ENCODE results near the gene LGALS7. TPM values are rescaled to one million over a fixed set of nuclear protein-coding genes. Genes with fewer than 3 reads are reported as not detected.

The LGALS7 gene
- total and polyA plus RNA-seq, 2 experiments from 2014 or later, result not detected

DNA sequence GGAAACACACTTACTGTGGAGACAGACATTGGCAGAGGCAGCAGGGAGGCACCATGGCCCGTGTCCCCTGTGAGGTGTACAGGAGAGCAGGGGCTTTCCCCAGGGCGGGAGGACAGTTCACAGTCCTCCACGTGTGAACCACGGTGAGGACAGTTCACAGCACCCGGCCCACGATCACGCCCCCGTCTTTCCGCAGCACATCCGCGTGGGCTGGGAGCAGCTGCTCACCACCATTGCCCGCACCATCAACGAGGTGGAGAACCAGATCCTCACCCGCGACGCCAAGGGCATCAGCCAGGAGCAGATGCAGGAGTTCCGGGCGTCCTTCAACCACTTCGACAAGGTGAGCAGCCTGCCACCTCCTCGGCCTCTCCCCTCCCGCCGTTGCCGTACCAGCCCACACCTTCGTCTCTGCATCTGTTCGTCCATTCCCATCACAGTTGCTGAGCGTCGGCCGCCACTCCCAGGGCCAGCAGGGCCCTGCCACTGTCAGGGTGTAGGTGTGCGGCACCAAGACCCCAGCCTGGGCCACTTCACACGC, 46.5 kb downstream of the LGALS7 start:
- no peak overlapping the region for H2AFZ ChIP-seq
- TF ChIP-seq EZH2phosphoT487 (IDR thresholded peaks at IDR 0.05; ENCODE audit: insufficient read depth, low read depth) (no peak), EZH2 (IDR thresholded peaks at IDR 0.05; ENCODE audit: insufficient read depth, poor library complexity, severe bottlenecking) (no peak)
- H3K4me1 ChIP-seq (ENCODE audit: insufficient read depth), result no peaks in the 10 kb centered on the region
- no peak overlapping the region for H3K4me3 ChIP-seq
- no peaks in the 10 kb centered on the region for H3K9me2 ChIP-seq (ENCODE audit: insufficient read depth)
- no peaks in the 10 kb centered on the region for H4K20me1 ChIP-seq (ENCODE audit: insufficient read depth)
- peaks cover 29% of the 10 kb centered on the region; the same call in 1 of the 2 replicates for H3K79me2 ChIP-seq (ENCODE audit: insufficient read depth)
- H3K27ac ChIP-seq, result no peak overlapping the region
- no peaks in the 10 kb centered on the region for H3K27me3 ChIP-seq (replicated peaks; ENCODE audit: insufficient read depth)
- H3K9me3 ChIP-seq (ENCODE audit: low read depth), result no peaks in the 10 kb centered on the region
- no peak overlapping the region for H3K4me2 ChIP-seq (ENCODE audit: unreplicated experiment)
- H3F3A ChIP-seq (ENCODE audit: insufficient read depth), result peaks cover 16% of the 10 kb centered on the region
- DNase-seq, result no peak
- H3K9ac ChIP-seq, result no peak overlapping the region
- 81% methylated on average over 30 of the region's 30 CpGs for WGBS, 2 experiments (ENCODE audit: low coverage in 1 of 2, low lambda C conversion rate in 2 of 2, missing lambda C conversion rate in 2 of 2)
- peaks cover 51% of the 10 kb centered on the region for H3K36me3 ChIP-seq (ENCODE audit: low read depth)
- in situ Hi-C loops (cut with MboI), result no loop called here

DNA sequence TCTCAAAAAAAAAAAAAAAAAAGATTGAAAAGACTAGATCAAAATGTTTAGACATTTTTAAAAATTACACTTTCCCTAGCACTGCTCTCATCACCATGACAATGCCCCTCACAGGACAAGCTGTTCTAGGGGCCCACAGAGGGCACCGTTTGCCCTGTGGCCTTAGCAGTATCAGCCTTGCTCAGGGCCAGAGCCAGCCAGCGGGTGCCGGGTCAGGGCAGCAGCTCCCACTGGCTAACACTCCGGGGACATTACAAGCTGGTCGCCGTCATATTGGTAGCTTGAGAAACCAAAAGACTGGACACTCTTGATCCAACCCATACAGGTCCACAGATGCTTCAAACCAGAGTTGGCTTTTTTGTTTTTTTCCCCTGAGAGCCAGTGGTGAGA, 47.0 kb downstream of the LGALS7 start:
- Histone ChIP-seq H3K79me2 (ENCODE audit: insufficient read depth) (peaks cover 30% of the 10 kb centered on the region), H3K4me3 (no peak overlapping the region), H3K9ac (no peak overlapping the region), H3K9me3 (ENCODE audit: low read depth) (no peaks in the 10 kb centered on the region), H3K36me3 (ENCODE audit: low read depth) (peaks cover 51% of the 10 kb centered on the region), H3F3A (ENCODE audit: insufficient read depth) (peaks cover 10% of the 10 kb centered on the region), H3K4me1 (ENCODE audit: insufficient read depth) (no peaks in the 10 kb centered on the region), H2AFZ (no peak overlapping the region), H3K27ac (no peak overlapping the region), H3K27me3 (replicated peaks; ENCODE audit: insufficient read depth) (no peaks in the 10 kb centered on the region), H3K4me2 (ENCODE audit: unreplicated experiment) (no peak overlapping the region), H3K9me2 (ENCODE audit: insufficient read depth) (no peaks in the 10 kb centered on the region), H4K20me1 (ENCODE audit: insufficient read depth) (no peaks in the 10 kb centered on the region)
- DNase-seq, result no peak
- TF ChIP-seq EZH2phosphoT487 (IDR thresholded peaks at IDR 0.05; ENCODE audit: insufficient read depth, low read depth), result no peak
- no peak for TF ChIP-seq EZH2 (IDR thresholded peaks at IDR 0.05; ENCODE audit: insufficient read depth, poor library complexity, severe bottlenecking)
- in situ Hi-C loops (cut with MboI), result no loop called here
- WGBS, 2 experiments (ENCODE audit: low coverage in 1 of 2, low lambda C conversion rate in 2 of 2, missing lambda C conversion rate in 2 of 2), result 96 to 99% methylated on average over 6 of the region's 6 CpGs

DNA sequence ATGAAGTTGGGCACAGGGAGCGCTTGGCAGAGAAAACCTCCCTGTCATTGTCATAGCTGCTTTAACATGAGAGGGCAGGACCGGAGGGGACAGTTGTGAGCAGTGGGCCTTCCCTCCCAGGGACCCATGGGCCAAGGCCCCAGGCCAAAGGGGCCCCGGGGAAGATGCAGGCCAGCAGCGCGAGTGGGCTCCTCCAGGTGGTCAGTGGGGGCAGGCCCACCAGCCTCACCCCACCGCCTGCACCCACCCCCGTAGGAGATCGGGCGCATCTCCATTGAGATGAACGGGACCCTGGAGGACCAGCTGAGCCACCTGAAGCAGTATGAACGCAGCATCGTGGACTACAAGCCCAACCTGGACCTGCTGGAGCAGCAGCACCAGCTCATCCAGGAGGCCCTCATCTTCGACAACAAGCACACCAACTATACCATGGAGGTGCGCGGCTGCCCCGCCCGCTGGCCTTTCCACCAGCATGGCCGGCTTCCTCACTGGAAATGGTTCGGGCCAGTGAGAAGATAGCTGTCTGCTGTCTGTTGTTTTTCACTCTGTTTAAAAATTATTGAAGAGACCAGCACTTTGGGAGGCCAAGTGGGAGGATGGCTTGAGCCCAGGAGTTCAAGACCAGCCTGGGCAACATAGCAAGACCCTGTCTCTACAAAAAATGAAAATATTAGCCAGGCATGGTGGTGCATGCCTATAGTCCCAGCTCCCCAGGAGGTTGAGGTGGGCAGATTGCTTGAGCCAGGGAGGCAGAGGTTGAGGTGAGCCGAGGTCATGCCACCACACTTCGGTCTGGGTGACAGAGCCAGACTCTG, 47.6 kb downstream of the LGALS7 start:
- no peaks in the 10 kb centered on the region for H3K27me3 ChIP-seq (replicated peaks; ENCODE audit: insufficient read depth)
- H3K79me2 ChIP-seq (ENCODE audit: insufficient read depth), result peaks cover 36% of the 10 kb centered on the region
- no peak overlapping the region for H2AFZ ChIP-seq
- no peak overlapping the region for H3K4me3 ChIP-seq
- H3K4me1 ChIP-seq (ENCODE audit: insufficient read depth), result no peaks in the 10 kb centered on the region
- DNase-seq, result no peak
- in situ Hi-C loops (cut with MboI), result no loop called here
- no peaks in the 10 kb centered on the region for H3K9me2 ChIP-seq (ENCODE audit: insufficient read depth)
- peaks cover 6% of the 10 kb centered on the region; the same call in 1 of the 2 replicates for H3F3A ChIP-seq (ENCODE audit: insufficient read depth)
- WGBS, 2 experiments (ENCODE audit: low coverage in 1 of 2, low lambda C conversion rate in 2 of 2, missing lambda C conversion rate in 2 of 2), result 92 to 94% methylated on average over 19 to 21 of the region's 21 CpGs
- H3K4me2 ChIP-seq (ENCODE audit: unreplicated experiment), result no peak overlapping the region
- no peaks in the 10 kb centered on the region for H3K9me3 ChIP-seq (ENCODE audit: low read depth)
- H3K36me3 ChIP-seq (ENCODE audit: low read depth), result peaks cover 54% of the 10 kb centered on the region
- no peak overlapping the region for H3K9ac ChIP-seq
- TF ChIP-seq EZH2 (IDR thresholded peaks at IDR 0.05; ENCODE audit: insufficient read depth, poor library complexity, severe bottlenecking), result no peak
- no peak for TF ChIP-seq EZH2phosphoT487 (IDR thresholded peaks at IDR 0.05; ENCODE audit: insufficient read depth, low read depth)
- no peaks in the 10 kb centered on the region for H4K20me1 ChIP-seq (ENCODE audit: insufficient read depth)
- no peak overlapping the region for H3K27ac ChIP-seq

DNA sequence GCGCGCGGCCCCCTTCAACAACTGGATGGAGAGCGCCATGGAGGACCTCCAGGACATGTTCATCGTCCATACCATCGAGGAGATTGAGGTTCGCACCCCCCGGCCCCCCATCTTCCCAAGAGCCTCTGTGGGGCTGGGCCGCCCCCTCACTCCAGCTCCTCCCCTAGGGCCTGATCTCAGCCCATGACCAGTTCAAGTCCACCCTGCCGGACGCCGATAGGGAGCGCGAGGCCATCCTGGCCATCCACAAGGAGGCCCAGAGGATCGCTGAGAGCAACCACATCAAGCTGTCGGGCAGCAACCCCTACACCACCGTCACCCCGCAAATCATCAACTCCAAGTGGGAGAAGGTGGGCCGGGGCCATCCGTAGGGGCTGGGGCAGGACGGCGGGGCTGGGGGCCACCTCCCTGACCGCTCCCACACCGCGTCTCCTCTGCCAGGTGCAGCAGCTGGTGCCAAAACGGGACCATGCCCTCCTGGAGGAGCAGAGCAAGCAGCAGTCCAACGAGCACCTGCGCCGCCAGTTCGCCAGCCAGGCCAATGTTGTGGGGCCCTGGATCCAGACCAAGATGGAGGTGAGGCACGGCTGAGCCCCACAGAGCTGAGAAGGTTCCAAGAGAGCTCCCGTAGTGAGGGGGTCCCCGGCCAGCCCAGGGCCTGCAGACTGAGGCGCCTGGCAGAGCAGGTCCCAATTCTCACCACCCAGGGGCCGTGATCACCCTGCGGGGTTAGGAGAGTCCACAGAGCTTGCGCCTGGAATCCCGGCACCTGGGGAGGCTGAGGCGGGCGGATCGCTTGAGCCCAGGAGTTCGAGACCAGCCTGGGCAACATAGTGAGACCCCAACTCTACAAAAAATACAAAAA, 49.1 kb downstream of the LGALS7 start:
- TF ChIP-seq EZH2phosphoT487 (IDR thresholded peaks at IDR 0.05; ENCODE audit: insufficient read depth, low read depth), result no peak
- TF ChIP-seq EZH2 (IDR thresholded peaks at IDR 0.05; ENCODE audit: insufficient read depth, poor library complexity, severe bottlenecking), result no peak
- H3K27ac ChIP-seq, result no peak overlapping the region
- H3K4me3 ChIP-seq, result no peak overlapping the region
- WGBS, 2 experiments (ENCODE audit: low coverage in 1 of 2, low lambda C conversion rate in 2 of 2, missing lambda C conversion rate in 2 of 2), result 94% methylated on average over 21 to 42 of the region's 42 CpGs
- no peaks in the 10 kb centered on the region for H3K27me3 ChIP-seq (replicated peaks; ENCODE audit: insufficient read depth)
- H3K9me2 ChIP-seq (ENCODE audit: insufficient read depth), result no peaks in the 10 kb centered on the region
- H3K4me1 ChIP-seq (ENCODE audit: insufficient read depth), result no peaks in the 10 kb centered on the region
- DNase-seq, result no peak
- H3K36me3 ChIP-seq (ENCODE audit: low read depth), result peaks cover 50% of the 10 kb centered on the region
- H3K4me2 ChIP-seq (ENCODE audit: unreplicated experiment), result no peak overlapping the region
- in situ Hi-C loops (cut with MboI), result no loop called here
- H4K20me1 ChIP-seq (ENCODE audit: insufficient read depth), result no peaks in the 10 kb centered on the region
- H2AFZ ChIP-seq, result no peak overlapping the region
- H3K9ac ChIP-seq, result no peak overlapping the region
- no peaks in the 10 kb centered on the region for H3F3A ChIP-seq (ENCODE audit: insufficient read depth)
- H3K9me3 ChIP-seq (ENCODE audit: low read depth), result no peaks in the 10 kb centered on the region
- H3K79me2 ChIP-seq (ENCODE audit: insufficient read depth), result peaks cover 49% of the 10 kb centered on the region
